Ramos (cell line): ENCODE results near the gene PLIN3.
"Not testable (repeated sequence)": the region's sequence is repeated elsewhere in the genome, so short reads cannot be mapped to it uniquely, and the experiment has no call there.

Experiments used
- in situ Hi-C: fragments of 300-500 bp; cut with MboI; formaldehyde crosslinking; loops from one replicate; pipeline ENCODE4 v1.14.3; 2022; ENCODE audit warnings: low sequenced_read_pairs; ENCODE audit not compliant: unreplicated experiment

PLIN3 gene

DNA sequence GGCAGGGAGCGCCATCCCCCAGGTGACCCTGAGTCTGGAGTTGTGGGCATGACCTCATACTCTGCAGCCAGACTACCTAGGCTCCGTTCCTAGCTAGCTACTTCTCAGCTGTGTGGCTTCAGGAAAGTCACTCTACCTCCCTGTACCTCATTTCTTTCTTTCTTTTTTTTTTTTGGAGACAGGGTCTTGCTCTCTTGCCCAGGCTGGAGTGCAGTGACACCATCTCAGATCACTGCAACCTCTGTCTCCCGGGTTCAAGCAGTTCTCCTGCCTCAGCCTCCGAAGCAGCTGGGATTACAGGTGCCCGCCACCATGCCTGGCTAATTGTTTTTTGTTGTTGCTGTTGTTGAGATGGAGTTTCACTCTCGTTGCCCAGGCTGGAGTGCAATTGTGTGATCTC lies 15.0 kb downstream of the PLIN3 start:
- in situ Hi-C loops, result no loop called here

DNA sequence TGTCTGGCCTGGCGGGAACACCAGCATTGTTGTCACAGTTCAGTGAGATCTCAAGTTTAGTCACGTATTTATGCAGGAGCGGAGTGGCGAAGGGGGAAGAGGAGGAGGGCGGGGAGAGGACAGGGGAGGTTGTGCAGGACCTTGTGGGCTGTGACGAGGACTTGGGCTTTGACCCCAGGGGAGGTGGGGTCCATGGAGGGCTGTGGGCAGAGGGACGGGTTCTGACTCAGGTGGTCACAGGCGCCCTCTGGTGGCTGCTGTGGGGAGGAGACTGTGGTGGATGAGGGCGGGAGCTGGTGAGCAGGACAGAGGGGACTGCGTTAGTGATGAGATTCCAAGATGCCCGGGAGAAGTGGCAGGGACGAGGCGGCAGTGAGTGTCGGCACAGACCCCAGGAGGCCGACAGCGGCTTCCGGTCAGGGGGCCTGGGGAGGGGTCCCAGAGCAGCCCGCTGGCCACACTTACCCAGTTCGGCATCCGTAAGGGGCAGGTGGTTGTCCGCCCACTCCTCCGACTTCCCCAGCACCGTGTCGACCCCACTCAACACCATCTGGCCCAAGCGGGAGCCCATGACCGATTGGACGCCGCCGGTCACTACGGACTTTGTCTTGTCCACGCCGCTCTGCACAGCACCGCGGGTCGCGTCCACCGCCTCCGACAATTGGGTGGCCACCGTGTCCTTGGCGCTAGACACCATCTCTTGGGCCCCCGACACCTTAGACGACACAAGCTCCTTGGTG lies 15.7 kb downstream of the PLIN3 start:
- in situ Hi-C loops, result no loop called here

DNA sequence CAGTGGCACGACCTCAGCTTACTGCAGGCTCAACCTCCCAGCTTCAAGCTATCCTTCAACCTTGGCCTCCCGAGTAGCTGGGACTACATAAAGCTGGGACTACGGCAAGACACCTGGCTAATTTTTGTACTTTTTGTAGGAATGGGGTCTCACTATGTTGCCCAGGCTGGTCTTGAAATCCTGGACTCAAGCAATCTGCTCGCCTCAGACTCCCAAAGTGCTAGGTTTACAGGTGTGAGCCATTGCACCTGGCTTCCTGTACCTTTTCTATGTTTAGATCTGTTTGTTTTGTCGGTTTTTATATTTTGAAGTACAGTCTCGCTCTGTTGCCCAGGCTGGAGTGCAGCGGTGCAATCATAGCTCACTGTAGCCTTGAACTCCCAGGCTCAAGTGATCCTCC lies 18.4 kb downstream of the PLIN3 start:
- in situ Hi-C loops, result no loop called here

DNA sequence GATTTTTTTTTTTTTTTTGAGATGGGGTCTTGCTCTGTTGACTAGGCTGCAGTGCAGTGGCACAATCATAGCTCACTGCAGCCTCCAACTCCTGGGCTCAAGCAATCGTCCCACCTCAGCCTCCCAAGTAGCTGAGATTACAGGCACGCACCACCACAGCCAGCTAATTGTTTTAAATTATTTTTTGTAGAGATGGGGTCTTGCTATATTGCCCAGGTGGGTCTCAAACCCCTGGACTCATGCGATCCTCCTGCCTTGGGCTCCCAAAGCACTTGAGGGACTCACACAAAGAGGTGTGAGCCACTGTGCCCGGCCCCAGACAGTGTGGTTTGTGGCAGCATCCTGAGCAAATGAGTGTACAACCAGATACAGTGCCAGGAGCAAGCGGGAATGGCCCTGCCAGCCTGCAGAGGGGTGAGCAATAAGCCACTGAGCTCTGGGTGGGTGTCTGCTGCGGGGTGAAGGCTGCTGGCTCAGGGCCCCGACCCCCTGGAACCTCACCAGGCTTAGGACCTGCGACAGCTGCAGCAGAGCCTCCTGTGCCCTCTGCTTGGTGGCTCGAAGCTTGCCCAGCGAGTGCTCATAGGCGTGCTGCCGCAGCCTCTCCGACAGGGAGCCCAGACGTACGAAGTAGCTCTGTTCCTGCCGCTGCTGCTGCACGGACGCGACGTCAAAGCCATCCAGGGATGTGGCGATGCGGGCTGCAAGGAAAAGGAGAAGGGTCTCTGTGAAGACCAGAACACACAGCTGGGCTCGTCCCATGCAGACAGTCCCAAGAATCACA lies 20.1 kb downstream of the PLIN3 start:
- in situ Hi-C loops, result no loop called here

DNA sequence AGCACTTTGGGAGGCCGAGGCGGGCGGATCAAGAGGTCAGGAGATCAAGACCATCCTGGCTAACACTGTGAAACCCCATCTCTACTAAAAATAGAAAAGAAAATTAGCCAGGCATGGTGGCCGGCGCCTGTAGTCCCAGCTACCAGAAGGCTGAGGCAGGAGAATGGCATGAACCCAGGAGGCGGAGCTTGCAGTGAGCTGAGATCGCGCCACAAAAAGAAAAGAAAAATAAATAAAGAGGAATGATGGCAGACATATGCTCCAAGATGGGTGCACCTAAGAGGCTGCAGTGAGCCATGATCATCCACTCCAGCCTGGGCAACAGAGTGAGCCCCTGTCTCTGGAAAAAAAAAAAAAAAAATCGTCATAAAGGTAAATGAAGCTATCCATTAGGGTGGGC lies 21.5 kb downstream of the PLIN3 start:
- in situ Hi-C loops, result not testable (repeated sequence)

DNA sequence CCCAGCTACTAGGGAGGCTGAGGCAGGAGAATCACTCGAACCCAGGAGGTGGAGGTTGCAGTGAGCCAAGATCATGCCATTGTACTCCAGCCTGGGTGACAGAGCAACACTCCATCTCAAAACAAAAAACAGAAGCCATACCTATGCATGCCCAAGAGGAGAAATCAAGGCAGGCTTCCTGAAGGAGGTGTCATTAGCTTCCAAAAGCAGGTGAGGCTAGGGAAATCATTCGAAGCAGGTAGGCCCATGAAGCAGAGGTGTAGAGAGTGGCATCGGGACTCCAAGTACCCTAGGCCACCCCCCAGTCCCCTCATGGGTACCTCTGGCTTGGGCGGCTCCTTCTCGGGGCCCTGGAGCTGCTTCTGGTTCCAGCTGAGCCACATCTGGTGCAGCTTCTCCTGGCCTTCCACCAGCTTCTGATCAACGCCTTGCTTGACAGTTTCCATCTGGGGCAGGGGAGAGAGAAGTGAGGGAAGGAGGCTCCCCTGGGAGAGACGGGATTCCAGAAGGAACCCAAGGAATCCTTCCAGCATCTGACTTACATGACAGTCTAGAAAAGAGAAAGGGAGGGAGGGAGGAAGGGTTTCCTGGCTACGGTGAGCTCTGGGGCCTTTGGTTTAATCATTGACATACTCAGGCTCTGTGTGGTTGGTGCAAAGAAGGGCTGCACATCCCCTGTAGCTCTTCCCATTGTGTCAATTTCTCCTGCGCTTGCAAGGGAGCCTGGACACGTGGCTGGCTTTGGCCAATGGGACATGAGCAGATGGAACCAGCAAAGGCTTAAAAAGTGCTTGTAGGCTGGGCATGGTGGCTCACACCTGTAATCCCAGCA lies 22.9 kb downstream of the PLIN3 start:
- in situ Hi-C loops, result no loop called here

DNA sequence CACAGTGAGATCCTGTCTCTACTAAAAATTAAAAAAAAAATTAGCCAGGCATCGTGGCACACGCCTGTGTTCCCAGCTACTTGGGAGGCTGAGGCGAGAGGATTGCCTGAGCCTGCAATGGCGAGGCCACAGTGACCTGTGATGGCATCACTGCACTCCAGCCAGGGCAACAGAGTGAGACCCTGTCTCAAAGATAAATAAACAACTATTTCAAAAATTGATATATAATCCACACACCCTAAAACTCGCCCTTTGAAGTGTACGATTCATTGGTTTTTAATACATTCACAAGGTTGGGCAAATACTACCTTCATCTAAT lies 23.9 kb downstream of the PLIN3 start:
- in situ Hi-C loops, result no loop called here

DNA sequence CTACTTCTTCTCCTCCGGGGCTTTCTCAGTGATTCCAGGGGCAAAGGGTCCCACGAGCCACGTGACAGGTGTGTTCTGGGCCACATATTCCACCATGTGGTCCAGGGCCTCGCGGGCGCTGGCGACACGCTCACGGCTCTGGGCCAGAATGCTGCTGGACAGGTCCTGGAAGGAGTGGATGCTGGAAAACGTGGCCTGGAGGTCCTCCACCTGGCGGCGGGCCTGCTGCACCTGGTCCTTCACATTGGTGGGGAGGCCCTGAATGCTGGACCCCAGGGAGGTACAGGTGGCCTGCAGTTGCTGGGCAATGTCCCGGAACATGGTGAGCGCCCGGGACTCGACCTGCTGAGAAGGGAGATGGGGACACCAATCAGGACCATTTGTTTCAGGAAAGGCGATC lies 28.3 kb downstream of the PLIN3 start:
- in situ Hi-C loops, result no loop called here

DNA sequence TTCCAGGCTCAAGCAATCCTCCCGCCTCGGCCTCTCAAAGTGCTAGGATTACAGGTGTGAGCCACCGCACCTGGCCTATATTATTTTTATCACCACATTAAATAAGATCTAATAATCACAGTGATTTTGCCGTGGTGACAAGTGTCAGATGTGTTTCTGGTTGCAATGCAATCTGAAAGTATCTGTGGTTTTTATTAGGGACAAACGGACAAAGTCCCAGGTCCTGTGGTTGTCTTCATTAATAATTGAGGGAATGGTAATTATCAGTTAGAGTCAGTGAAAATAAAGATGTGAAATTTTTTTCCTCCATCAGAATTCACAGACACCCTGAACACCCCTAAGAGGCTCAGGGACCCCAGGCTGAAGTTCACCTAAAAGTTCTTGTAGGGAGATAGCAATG lies 34.7 kb downstream of the PLIN3 start:
- in situ Hi-C loops, result no loop called here

DNA sequence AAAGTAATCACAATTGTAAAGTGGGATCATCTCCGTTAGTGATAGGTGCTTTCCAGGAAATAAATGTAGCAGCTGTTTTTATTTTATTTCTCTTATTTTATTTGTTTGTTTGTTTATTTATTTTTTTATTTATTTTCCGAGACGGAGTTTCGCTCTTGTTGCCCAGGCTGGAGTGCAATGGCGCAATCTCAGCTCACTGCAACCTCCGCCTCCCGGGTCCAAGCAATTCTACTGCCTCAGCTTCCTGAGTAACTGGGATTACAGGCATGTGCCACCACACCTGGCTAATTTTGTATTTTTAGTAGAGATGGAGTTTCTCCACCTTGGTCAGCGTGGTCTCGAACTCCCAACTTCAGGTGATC lies 35.5 kb downstream of the PLIN3 start:
- in situ Hi-C loops, result not testable (repeated sequence)

DNA sequence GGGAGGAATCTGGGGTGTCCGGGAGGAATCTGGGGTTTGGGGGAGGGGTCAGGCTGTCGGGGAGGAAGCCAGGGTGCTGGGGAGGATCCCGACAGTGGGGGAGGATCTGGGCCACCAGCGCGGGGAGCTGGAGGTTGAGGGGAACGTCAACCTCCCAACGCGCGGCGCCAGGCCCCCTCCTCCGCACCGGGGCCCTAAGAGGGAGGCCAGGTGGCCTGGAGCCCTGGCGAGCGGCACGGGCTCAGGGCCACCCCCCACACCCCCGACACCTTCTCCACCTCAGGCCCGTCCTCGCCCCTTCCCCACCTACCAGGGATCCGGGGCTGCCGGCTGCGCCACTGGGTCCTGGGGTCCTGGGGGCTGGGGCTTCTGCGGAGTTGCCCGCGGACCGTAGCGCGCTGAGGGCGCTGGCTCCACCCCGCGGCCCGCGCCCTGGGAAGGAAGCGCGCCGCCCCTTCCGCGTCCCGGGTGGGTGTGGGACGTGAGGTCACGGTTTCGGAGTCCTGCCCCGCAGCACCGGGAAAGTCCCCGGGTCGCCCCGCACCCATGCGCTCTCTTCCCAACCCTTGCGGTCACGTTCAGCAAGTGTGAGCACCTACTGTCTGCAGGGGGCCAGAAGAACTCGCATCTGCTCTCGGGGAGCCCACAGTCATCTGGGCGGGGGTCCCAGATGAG lies 36.0 kb downstream of the PLIN3 start, which contains the start of gene TICAM1:
TICAM1 (minus strand) TSS at position 409 of the 675 bp plus-strand sequence. CDS start 13,335 bp downstream, outside the sequence.
- in situ Hi-C loops, result no loop called here

DNA sequence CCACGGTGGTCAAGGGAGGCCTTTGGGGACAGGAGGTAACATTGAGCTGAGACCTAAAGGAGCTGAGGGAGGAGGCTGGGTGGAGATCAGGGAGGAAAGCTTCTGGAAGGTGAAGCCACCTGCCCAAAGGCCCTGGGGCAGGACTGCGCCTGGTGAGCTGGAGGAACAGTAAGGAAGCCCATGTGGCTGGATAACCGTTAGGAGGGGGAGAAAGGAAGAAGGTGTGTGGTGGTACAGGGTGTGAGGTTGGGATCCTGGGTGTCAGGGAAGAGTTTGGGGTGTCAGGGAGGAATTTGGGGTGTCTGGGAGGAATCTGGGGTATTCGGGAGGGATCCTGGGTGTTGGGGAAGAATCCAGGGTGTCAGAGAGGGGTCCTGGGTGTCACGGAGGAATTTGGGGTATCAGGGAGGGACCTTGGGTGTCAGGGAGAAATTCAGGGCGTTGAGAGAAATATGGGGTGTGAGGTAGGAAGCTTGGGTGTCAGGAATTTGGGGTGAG lies 36.6 kb downstream of the PLIN3 start:
- in situ Hi-C loops, result no loop called here

DNA sequence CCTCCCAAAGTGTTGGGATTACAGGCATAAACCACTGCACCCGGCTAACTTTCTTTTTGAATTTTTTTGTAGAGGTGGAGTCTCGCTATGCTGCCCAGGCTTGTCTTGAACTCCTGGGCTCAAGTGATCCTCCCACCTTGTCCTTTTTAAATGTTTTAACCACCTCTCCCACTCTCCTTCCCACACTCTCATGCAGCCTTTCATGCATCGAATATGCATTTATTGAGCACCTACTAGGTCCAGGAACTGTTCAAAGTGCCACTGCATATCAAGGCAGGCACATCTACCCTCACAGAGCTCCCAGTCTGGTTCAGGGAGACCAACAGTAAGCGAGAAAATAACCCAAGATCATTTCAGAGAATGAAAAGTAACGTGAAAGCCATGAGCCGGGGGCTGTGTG lies 37.1 kb downstream of the PLIN3 start:
- in situ Hi-C loops, result no loop called here

DNA sequence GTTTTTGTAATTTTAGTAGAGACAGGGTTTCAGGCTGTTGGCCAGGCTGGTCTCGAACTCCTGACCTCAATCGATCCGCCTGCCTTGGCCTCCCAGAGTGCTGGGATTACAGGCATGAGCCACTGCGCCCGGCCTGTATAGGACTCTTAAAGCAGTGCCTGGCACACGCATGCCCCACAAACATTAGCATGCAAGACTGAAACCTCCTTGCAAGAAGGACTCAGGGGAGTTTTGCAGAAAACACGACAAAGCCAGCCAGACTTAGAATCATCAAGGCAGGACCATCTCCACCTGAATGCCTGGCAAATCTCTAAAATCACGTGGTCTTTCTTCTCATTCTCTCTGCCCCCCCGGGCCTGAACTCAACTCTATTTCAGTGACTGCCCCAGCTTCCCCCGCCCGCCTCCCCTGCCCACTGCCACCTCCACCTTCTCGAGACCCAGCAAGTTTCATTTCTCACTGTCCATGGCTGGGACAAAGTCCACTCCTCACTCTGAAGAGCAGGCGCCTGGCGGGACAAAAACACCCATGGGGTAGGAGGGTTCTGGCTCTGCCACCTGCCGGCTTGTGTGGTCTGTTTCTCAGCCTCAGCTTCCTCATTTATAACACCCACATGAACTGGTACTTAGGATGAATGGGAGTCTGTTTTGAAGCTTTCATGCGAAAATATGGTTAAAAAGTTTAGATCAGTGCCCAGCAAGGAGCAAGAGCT lies 38.3 kb downstream of the PLIN3 start:
- in situ Hi-C loops, result no loop called here

DNA sequence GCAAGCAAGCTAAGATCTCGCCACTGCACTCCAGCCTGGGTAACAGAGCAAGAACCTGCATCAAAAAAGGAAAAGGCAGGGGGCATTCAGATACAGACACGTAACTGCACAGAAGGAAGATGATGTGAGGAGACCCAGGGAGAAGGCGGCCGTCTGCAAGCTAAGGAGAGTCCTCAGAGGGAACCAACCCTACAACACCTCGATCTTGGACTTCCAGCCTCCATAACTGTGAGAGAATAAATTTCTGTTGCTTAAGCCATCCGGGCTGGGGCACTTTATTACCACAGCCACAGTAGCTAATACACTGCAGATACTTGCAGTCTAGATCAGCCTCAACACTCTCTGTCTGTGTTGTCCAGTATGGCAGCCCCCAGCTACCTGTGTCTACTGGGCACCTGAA lies 43.9 kb downstream of the PLIN3 start:
- in situ Hi-C loops, result no loop called here

DNA sequence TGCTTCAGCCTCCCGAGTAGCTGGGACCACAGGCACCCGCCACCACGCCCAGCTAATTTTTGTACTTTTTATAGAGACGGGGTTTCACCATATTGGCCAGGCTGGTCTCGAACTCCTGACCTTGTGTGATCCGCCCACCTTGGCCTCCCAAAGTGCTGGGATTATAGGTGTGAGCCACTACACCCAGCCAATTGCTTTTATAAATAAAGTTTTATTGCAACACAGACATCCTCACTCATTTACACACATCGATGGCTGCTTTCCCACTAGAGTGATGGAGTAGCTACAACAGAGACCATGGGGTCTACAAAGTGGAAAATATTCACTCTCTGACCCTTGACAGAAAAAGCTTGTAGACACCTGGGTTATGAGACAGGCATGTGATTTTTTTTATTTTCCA lies 45.1 kb downstream of the PLIN3 start:
- in situ Hi-C loops, result not testable (repeated sequence)

DNA sequence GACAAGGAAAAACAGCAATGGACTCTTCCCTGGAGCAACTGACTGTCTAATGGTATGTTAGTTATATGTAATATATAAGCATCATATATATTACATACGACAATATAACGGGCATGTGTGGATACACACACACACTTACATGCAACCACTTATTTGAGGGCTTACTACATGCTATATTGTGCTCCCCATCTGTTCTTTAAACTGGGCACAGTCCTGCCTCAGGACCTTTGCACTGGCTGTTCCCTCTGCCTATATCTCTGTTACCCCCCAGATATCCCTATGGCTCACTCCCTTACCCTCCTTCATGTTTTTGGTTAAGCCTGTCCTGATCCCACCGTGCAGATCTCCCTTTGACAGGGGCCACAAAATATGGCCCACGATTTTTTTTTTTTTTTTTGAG lies 46.2 kb downstream of the PLIN3 start:
- in situ Hi-C loops, result no loop called here

DNA sequence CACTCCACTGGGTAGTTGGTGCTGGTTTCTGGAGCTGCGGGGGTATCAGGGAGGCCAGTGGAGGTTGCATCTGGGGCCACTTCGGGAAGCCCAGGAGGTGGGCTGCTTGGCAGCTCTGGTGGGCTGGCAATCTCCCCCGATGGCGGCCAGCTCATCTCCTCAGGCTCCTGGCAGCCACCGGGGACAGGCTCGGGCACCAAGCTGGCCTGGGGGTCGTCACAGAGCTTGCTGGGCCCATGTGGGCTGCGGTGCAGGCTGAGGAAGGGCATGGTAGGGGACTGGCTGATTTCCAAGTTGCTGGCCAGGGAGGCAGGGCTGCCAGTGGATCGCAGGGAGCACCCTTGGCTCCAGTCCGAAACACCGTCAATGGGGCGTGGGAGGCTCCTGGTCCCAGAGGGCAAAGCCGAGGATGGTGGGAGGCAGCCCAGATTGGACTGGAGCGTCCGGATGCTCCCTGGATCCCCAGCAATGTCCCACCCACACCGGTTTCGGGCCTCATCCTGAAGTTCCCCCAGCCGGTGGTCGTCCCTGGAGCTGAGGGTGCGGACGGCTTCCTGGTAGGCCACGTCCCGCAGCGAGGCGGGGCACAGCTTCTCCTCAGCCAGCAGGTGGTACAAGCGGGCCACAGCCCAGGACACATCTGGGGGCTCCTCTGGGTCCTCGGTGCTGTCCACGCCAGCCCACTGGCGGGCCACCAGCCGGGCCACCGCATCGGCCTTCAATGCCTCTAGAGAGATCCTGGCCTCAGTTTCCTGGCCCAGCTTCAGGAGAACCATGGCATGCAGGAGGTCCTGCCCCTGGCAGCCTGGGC lies 49.8 kb downstream of the PLIN3 start:
- in situ Hi-C loops, result loop anchor here (10.0 kb wide), 1 partner anchor 97 kb away; no protein-coding TSS in a partner anchor

DNA sequence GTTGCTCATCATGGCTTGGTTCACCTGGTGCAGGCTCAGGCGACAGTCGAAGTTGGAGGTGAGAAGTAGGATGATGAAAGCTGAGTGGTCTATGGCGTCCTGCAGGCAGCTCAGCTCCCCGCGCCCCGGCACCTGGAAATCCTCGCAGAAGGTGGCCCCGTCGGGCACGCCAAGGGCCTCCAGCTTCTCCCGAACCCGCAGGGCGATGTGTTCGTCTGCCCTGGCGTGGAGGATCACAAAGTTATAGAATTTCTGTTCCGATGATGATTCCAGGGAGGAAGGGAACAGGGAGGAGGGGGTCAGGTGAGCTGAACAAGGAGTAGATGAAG lies 50.6 kb downstream of the PLIN3 start:
- in situ Hi-C loops, result loop anchor here (10.0 kb wide), 1 partner anchor 98 kb away; no protein-coding TSS in a partner anchor
